ENCODE results near the gene TBC1D22A. TPM values are rescaled to one million over a fixed set of nuclear protein-coding genes. Genes with fewer than 3 reads are reported as not detected.

The TBC1D22A gene
- total and polyA plus RNA-seq, 9 of the 15 experiments (the other 6 are each of a cell fraction or from before 2014, with no cell fraction given) = 0.20 to 11.5 (median 5.2) TPM

- intact Hi-C loops (cut with micrococcal nuclease) = no loop called here
- Histone ChIP-seq H3K36me3 (ENCODE audit: control insufficient read depth, insufficient read depth, low read length) (no peaks in the 10 kb centered on the region), H3K9me3 (replicated peaks; ENCODE audit: control insufficient read depth, insufficient read depth, low read depth, low read length) (no peaks in the 10 kb centered on the region), H3K27me3 (ENCODE audit: control insufficient read depth in 2 of 2, insufficient read depth in 2 of 2, low read length in 2 of 2) (no peaks in the 10 kb centered on the region), H3K4me1 (replicated peaks in 1 of 2; ENCODE audit: control insufficient read depth in 2 of 2, insufficient read depth in 2 of 2, low read length in 2 of 2) (peaks cover 27 to 35% of the 10 kb centered on the region in 2 experiments), H3K9me1 (ENCODE audit: control insufficient read depth, insufficient read depth, low read length) (peaks cover 1% of the 10 kb centered on the region), H3K4me3 (no peak overlapping the region; the same call in 1 of the 2 replicates), H3K27ac (ENCODE audit: extremely low read depth, low read depth, low read length) (peak overlapping the region; percentile 97), H4K20me1 (replicated peaks; ENCODE audit: control insufficient read depth, insufficient read depth, low read length) (0 out of 2 replicates have a peak, but pooled peaks cover 4% of the 10 kb centered on the region), H2AFZ (ENCODE audit: low read depth, low read length) (peak overlapping the region; percentile 20; the same call in 1 of the 2 replicates), H3K79me2 (ENCODE audit: control insufficient read depth, insufficient read depth, low read length) (peaks cover 9% of the 10 kb centered on the region), H3K4me2 (ENCODE audit: insufficient read depth, low read length) (peak overlapping the region; percentile 83), H3K9ac (ENCODE audit: insufficient read depth in 1 of 2, low read depth in 2 of 2, low read length in 2 of 2) (peak overlapping the region; percentile 53 to 75; a peak in 3 of 4 replicates)
- BruUV-seq (replicated peaks) = no TSS peak
- POLR2A ChIA-PET = interaction anchor here (1.0 to 1.9 kb wide), 4 partner anchors 16 to 52 kb away, joined by 4 to 8 read pairs (median 4); no protein-coding TSS in a partner anchor
- peak; percentile 88 for ATAC-seq
- WGBS (ENCODE audit: insufficient coverage, low coverage, missing lambda C conversion rate) = 20% methylated on average over 24 of the region's 24 CpGs
- in situ Hi-C loops (cut with MboI) = no loop called here
- peak; percentile 98 for FAIRE-seq
- peak; percentile 22 to 85 (median 40) for DNase-seq (ENCODE audit: extremely low read depth in 1 of 4, low spot score in 3 of 4)
- CTCF ChIA-PET (ENCODE audit: low intra/inter-chr PET ratio) = no interaction called here
- TF ChIP-seq, protein P1, sequence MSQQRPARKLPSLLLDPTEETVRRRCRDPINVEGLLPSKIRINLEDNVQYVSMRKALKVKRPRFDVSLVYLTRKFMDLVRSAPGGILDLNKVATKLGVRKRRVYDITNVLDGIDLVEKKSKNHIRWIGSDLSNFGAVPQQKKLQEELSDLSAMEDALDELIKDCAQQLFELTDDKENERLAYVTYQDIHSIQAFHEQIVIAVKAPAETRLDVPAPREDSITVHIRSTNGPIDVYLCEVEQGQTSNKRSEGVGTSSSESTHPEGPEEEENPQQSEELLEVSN (IDR thresholded peaks at IDR 0.05; ENCODE audit: borderline replicate concordance in 1 of 2, extremely low read depth in 1 of 2, insufficient read depth in 1 of 2, insufficient read length in 1 of 2, low read depth in 1 of 2, low read length in 1 of 2, poor library complexity in 1 of 2, severe bottlenecking in 1 of 2) = peak in 1 of 2 experiments; percentile 16
- peak; percentile 21; the same call in 1 of the 2 replicates for TF ChIP-seq PHF8 (IDR thresholded peaks at IDR 0.05; ENCODE audit: borderline replicate concordance, low read length)
- peak; percentile 83 for TF ChIP-seq MEIS2 (IDR thresholded peaks at IDR 0.05; ENCODE audit: partially characterized antibody)
- 0 out of 4 replicates have a peak, but pooled peaks of 1 of the 2 experiments have one; percentile 18 for TF ChIP-seq FOXK2 (conservative IDR thresholded peaks at IDR 0.05 in 1 of 2, IDR thresholded peaks at IDR 0.05 in 1 of 2; ENCODE audit: low read depth in 2 of 2)
- TF ChIP-seq, protein P2, sequence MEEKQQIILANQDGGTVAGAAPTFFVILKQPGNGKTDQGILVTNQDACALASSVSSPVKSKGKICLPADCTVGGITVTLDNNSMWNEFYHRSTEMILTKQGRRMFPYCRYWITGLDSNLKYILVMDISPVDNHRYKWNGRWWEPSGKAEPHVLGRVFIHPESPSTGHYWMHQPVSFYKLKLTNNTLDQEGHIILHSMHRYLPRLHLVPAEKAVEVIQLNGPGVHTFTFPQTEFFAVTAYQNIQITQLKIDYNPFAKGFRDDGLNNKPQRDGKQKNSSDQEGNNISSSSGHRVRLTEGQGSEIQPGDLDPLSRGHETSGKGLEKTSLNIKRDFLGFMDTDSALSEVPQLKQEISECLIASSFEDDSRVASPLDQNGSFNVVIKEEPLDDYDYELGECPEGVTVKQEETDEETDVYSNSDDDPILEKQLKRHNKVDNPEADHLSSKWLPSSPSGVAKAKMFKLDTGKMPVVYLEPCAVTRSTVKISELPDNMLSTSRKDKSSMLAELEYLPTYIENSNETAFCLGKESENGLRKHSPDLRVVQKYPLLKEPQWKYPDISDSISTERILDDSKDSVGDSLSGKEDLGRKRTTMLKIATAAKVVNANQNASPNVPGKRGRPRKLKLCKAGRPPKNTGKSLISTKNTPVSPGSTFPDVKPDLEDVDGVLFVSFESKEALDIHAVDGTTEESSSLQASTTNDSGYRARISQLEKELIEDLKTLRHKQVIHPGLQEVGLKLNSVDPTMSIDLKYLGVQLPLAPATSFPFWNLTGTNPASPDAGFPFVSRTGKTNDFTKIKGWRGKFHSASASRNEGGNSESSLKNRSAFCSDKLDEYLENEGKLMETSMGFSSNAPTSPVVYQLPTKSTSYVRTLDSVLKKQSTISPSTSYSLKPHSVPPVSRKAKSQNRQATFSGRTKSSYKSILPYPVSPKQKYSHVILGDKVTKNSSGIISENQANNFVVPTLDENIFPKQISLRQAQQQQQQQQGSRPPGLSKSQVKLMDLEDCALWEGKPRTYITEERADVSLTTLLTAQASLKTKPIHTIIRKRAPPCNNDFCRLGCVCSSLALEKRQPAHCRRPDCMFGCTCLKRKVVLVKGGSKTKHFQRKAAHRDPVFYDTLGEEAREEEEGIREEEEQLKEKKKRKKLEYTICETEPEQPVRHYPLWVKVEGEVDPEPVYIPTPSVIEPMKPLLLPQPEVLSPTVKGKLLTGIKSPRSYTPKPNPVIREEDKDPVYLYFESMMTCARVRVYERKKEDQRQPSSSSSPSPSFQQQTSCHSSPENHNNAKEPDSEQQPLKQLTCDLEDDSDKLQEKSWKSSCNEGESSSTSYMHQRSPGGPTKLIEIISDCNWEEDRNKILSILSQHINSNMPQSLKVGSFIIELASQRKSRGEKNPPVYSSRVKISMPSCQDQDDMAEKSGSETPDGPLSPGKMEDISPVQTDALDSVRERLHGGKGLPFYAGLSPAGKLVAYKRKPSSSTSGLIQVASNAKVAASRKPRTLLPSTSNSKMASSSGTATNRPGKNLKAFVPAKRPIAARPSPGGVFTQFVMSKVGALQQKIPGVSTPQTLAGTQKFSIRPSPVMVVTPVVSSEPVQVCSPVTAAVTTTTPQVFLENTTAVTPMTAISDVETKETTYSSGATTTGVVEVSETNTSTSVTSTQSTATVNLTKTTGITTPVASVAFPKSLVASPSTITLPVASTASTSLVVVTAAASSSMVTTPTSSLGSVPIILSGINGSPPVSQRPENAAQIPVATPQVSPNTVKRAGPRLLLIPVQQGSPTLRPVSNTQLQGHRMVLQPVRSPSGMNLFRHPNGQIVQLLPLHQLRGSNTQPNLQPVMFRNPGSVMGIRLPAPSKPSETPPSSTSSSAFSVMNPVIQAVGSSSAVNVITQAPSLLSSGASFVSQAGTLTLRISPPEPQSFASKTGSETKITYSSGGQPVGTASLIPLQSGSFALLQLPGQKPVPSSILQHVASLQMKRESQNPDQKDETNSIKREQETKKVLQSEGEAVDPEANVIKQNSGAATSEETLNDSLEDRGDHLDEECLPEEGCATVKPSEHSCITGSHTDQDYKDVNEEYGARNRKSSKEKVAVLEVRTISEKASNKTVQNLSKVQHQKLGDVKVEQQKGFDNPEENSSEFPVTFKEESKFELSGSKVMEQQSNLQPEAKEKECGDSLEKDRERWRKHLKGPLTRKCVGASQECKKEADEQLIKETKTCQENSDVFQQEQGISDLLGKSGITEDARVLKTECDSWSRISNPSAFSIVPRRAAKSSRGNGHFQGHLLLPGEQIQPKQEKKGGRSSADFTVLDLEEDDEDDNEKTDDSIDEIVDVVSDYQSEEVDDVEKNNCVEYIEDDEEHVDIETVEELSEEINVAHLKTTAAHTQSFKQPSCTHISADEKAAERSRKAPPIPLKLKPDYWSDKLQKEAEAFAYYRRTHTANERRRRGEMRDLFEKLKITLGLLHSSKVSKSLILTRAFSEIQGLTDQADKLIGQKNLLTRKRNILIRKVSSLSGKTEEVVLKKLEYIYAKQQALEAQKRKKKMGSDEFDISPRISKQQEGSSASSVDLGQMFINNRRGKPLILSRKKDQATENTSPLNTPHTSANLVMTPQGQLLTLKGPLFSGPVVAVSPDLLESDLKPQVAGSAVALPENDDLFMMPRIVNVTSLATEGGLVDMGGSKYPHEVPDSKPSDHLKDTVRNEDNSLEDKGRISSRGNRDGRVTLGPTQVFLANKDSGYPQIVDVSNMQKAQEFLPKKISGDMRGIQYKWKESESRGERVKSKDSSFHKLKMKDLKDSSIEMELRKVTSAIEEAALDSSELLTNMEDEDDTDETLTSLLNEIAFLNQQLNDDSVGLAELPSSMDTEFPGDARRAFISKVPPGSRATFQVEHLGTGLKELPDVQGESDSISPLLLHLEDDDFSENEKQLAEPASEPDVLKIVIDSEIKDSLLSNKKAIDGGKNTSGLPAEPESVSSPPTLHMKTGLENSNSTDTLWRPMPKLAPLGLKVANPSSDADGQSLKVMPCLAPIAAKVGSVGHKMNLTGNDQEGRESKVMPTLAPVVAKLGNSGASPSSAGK (IDR thresholded peaks at IDR 0.05) = peak; percentile 66
Measured at GRCh38 chr22:46935506-46936377, 173.3 kb downstream of the TBC1D22A start.

Data from K562 (cell line).